HTR-8/SVneo (cell line): ENCODE data around the gene ZBED1.
"Not testable (repeated sequence)": the region's sequence is repeated elsewhere in the genome, so short reads cannot be mapped to it uniquely, and the experiment has no call there.

ENCODE experiments used
- DNase-seq: peaks from one replicate; pipeline ENCODE4 v3.0.0; 2011; ENCODE audit warnings: low spot score, mixed read lengths; ENCODE audit not compliant: insufficient read length
- FAIRE-seq: peaks from 2 replicates; lab custom pipeline; 2011; peaks lifted over from hg19 to GRCh38; lab: Jason Lieb, UNC

Gene ZBED1

DNA sequence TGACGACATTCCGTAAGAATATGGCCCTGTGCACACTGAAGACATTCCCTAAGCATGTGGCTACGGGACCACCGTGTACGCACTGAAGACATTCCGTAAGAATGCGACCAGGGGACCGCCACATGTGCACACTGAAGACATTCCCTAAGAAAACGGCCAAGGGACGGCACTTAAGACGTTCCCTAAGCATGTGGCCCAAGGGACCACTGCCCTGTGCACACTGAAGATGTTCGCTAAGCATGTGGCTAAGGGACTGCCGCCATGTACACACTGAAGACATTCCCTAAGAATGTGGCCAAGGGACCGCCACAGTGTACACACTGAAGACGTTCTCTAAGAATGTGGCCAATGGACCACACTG, 21.4 kb downstream of the ZBED1 start:
- no peak for DNase-seq
- no peak for FAIRE-seq

DNA sequence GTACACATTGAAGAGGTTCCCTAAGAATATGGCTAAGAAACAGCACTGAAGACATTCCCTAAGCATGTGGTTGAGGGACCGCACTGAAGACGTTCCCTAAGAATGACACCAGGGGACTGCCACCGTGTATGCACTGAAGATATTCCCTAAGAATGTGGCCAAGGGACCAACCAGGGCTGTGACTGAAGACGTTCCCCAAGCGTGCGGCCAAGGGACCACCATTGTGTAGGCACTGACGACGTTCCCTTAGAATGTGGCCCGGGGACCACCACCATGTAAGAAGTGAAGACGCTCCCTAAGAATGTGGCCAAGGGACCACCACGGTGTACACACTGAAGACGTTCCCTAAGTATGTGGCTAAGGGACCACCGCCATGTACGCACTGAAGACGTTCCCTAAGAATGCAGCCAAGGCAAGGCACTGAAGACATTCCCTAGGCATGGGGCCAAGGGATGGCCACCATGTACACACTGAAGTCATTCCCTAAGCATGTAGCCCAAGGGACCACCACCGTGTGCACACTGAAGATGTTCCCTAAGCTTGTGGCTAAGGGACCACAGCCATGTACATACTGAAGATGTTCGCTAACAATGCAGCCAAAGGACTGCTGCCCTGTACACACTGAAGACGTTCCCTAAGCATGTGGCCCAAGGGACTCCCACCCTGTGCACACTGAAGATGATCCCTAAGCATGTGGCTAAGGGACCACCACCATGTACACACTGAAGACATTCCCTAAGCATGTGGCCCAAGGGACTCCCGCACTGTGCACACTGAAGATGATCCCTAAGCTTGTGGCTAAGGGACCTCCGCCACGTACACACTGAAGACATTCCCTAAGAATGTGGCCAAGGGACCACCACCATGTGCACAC, 22.0 kb downstream of the ZBED1 start:
- no peak for DNase-seq
- FAIRE-seq: no peak

DNA sequence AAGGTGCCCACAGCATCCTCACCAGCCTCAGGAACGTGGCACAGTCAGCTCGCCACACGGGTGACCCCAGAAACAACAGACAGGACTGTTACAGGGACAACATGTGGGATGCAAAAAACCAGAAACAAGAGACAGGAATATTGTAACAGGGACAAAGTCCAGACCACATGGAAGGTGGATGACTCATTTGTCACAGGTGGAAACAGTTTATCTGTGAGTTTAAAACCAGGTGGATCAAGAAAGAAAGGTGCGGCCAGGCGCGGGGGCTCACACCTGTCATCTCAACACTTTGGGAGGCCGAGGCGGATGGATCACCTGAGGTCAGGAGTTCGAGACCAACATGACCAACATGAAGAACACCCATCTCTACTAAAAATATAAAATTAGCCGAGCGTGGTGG, 23.5 kb downstream of the ZBED1 start:
- not testable (repeated sequence) for DNase-seq
- FAIRE-seq: peak; percentile 31

DNA sequence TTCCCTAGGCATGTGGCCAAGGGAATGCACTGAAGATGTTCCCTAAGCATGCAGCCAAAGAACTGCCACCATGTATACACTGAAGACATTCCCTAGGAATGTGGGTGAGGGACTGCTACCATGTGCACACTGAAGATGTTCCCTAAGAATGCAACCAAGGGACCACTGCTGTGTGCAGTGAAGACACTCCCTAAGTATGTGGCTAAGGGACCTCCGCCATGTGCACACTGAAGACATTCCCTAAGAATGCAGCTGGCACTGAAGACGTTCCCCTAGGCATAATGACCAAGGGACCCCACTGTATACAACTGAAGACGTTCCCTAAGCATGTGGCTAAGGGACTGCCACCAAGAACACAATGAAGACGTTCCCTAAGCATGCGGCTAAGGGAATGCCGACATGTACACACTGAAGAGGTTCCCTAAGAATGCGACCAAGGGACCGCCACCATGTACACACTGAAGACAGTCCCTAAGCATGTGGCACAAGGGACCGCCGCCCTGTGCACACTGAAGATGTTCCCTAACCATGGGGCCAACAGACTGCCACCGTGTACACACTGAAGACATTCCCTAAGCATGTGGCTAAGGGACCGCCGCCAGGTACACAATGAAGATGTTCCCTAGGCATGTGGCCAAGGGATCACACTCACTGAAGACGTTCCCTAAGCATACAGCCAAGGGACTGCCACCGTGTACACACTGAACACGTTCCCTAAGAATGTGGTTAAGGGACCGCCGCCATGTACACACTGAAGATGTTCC, 25.6 kb downstream of the ZBED1 start:
- FAIRE-seq (no peak), DNase-seq (no peak)

DNA sequence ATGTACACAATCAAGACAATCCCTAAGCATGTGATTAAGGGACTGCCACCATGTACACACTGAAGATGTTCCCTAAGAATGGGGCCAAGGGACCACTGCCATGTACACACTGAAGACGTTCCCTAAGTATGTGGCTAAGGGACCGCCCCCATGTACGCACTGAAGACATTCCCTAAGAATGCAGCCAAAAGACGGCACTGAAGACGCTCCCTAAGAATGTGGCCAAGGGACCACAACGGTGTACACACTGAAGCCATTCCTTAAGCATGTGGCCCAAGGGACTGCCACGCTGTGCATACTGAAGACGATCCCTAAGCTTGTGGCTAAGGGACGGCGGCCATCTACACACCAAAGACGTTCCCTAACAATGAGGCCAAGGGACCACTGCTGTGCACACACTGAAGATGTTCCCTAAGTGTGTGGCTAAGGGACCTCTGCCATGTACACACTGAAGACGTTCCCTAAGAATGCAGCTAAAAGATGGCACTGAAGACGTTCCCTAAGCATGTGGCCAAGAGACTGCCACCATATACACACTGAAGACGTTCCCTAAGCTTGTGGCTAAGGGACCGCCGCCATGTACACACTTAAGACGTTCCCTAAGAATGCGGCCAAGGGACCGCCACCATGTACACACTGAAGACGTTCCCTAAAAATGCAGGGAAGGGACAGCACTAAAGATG, 26.4 kb downstream of the ZBED1 start:
- DNase-seq: no peak
- no peak for FAIRE-seq

DNA sequence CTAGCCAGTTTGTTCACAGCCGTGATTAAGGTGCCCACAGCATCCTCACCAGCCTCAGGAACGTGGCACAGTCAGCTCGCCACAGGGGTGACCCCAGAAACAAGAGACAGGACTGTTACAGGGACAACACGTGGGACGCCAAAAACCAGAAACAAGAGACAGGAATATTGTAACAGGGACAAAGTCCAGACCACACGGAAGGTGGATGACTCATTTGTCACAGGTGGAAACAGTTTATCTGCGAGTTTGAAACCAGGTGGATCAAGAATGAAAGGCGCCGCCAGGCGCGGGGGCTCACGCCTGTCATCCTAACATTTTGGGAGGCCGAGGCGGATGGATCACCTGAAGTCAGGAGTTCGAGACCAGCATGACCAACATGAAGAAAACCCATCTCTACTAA, 27.7 kb downstream of the ZBED1 start:
- DNase-seq, FAIRE-seq: not testable (repeated sequence)

DNA sequence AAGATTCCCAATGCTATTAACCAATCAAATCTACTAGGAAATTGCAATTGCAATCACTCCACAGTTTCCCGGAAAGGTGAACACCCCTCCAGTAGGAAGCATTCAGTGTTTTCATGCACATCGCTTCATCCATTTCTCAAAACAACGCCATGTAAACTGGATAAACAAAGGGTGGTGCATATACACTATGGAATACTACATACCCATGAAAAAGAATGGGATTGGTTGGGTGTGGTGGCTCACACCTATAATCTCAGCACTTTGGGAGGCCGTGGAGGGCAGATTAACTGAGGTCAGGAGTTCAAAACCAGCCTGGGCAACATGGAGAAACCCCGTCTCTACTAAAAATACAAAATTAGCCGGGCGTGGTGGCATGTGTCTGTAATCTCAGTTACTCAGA, 29.1 kb downstream of the ZBED1 start:
- DNase-seq (no peak), FAIRE-seq (no peak)

DNA sequence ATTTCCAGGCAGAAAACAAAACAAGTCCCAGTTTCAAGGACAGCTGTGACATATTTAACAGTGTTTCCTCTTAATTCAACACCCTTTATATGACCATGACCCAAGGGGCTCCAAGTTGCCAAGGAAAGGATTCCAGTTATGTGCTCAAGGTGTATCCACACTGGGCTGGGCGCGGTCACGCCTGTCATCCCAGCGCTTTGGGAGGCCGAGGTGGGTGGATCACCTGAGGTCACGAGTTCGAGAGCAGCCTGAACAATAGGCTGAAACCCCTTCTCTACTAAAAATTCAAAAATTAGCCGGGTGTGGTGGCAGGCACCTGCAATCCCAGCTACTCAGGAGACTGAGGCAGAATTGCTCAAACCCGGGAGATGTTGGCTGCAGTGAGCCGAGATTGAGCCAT, 29.6 kb downstream of the ZBED1 start:
- FAIRE-seq, DNase-seq: not testable (repeated sequence)

DNA sequence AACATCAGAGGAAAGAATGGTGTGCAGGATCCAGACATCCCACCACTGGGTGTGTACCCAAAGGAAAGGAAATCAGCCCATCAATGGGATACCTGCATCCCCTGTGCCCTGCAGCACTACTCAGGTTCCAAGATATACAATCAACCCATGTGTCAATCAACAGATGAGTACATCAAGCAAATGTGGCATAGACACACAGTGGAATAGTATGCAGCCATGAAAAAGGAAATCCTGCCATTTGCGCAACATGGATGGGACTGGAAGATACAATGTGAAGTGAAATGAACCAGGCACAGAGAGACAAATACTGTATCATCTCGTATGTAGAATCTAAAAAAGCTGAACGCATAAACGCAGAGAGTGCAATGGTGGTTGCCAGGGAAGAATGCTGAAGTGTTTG, 30.9 kb downstream of the ZBED1 start:
- not testable (repeated sequence) for DNase-seq, FAIRE-seq

DNA sequence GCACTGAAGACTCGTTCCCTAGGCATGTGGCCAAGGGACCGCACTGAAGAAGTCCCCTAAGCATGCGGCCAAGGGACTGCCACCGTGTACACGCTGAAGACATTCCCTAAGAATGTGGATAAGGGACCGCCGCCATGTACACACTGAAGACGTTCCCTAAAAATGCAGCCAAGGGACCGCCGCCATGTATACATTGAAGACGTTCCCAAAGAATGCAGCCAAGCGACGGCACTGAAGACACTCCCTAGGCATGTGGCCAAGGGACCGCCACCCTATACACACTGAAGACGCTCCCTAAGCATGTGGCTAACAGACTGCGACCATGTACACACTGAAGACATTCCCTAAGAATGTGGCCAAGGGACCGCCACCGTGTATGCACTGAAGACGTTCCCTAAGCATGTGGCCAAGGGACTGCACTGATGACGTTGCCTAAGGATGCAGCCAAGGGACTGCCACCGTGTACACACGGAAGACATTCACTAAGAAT, 31.5 kb downstream of the ZBED1 start:
- FAIRE-seq (no peak), DNase-seq (no peak)

DNA sequence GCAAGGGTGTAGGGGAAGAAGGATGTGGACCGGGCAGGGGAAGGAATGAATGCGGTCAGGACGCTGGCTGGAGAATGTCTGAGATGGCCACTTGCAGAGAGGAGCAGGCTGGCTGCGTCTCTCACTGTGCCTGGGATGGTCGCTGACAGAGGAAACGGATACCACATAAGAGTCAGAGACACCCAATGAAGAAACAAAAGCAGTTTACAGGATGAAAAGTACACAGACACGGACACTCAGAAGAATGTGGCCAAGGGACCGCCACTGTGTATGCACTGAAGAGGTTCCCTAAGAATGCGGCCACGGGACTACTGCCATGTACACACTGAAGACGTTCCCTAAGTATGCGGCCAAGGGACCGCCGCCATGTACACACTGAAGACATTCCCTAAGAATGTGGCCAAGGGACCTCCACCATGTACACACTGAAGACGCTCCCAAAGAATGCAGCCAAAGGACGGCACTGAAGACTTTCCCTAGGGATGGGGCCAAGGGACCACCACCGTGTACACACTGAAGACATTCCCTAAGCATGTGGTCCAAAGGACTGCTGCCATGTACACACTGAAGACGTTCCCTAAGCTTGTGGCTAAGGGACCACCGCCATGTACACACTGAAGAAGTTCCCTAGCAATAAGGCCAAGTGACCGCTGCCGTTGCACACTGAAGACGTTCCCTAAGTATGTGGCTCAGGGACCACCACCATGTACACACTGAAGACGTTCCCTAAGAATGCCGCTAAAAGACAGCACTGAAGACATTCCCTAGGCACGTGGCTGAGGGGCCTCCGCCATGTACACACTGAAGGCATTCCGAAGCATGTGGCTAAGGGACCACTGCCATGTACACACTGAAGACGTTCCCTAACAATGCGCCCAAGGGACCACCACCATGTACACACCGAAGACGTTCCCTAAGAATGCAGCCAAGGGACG, 32.2 kb downstream of the ZBED1 start:
- no peak for FAIRE-seq
- DNase-seq: no peak

DNA sequence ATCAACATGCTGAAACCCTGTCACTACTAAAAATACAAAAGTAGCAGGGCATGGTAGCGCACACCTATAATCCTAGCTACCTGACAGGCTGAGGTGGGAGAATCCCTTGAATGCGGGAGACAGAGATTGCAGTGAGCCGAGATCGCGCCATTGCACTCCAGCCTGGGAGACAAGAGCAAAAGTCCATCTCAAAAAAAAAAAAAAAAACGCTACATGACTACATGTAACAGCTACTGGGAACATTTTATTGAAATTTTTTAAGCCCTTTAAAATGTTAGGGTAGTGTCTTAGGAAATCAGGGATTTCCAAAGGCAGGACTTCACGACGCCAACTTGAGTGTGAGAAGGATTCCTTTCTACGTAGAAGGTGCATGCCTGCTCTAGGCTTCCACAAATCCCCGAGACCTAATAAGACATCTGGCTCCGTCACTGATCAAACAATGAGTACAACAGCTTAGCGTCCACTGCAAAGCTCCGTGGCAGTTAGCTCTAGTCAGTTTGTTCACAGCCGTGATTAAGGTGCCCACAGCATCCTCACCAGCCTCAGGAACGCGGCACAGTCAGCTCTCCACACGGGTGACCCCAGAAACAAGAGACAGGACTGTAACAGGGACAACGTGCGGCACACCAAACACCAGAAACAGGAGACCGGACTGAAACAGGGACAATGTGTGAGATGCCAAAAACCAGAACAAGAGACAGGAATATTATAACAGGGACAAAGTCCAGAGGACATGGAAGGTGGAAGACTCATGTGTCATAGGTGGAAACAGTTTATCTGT, 33.7 kb downstream of the ZBED1 start:
- FAIRE-seq: no peak
- DNase-seq: no peak

DNA sequence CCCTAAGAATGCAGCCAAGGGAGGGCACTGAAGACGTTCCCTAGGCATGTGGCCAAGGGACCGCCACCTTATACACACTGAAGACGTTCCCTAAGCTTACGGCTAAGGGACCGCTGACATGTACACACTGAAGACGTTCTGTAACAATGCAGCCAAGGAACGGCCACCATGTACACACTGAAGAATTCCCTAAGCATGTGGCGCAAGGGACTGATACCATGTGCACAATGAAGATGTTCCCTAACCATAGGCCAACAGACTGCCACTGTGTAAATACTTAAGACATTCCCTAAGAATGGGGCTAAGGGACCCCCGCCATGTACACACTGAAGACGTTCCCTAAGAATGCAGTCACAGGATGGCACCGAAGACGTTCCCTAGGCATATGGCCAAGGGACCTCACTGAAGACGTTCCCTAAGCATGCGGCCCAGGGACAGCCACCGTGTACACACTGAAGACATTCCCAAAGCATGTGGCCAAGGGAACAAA, 36.1 kb downstream of the ZBED1 start:
- DNase-seq (no peak), FAIRE-seq (no peak)

DNA sequence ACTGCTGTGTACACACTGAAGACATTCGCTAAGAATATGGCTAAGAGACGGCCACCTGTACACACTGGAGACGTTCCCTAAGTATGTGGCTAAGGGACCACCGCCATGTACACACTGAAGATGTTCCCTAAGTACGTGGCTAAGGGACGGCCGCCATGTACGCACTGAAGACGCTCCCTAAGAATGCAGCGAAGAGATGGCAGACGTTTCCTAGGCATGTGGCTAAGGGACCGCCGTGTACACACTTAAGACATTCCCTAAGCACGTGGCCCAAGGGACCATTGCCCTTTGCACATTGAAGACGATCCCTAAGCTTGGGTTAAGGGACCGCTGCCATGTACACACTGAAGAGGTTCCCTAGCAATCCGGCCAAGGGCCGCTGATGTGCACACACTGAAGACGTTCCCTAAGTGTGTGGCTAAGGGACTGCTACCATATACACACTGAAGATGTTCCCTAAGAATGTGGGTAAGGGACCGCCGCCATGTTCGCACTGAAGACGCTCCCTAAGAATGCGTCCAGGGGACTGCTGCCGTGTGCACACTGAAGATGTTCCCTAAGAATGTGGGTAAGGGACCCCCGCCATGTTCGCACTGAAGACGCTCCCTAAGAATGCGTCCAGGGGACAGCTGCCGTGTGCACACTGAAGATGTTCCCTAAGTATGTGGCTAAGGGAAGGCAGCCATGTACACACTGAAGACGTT, 36.7 kb downstream of the ZBED1 start:
- FAIRE-seq (no peak), DNase-seq (no peak)

DNA sequence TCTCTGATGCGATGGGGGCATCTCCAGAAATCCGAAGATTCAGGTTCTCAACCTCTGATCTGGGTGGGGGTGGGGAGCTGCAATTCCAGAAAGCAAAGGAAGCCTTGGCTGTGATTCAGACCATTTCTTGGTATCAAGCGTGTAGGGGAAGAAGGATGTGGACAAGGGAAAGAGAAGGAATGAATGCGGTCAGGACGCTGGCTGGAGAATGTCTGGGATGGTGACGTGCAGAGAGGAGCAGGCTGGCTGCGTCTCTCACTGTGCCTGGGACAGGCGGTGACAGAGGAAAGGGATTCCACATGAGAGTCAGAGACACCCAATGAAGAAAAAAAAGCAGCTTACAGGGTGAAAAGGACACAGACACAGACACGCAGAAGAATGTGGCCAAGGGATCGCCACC, 37.3 kb downstream of the ZBED1 start:
- not testable (repeated sequence) for DNase-seq, FAIRE-seq

DNA sequence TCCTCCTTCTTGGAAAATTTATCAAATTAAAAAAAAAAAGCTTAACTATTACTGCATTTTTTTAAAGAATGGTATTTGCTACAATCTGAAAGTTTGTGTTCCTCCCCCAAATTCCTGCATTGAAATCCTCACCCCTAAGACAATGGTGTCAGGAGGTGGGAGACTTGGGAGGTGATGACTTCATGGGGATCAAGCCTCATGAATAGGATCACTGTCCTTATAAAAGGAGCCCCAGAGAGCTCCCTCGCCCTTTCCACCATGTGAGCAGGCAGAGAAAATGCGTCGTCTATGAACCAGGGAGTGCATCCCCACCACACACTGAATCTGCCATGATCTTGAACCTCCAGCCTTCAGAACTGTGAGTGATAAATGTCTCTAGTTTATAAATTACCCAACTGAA, 38.0 kb downstream of the ZBED1 start:
- DNase-seq (no peak), FAIRE-seq (no peak)

DNA sequence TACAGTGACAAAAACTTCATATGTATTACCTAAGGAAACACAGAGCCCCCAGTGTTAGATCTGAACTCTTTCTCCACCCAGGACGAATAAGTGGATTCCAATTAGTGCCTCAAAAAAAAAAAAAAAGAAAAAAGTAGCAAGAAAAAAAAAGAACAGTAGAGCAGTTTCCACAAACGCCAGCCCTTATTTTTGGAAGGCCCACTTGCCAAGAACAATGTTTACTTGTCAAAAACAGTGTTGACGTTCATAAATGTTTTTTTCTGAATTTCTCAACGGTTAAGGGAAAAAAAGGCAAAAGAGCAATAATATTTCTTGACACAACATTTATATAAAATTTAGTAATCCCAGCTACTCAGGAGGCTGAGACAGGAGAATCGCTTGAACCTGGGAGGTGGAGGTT, 38.7 kb downstream of the ZBED1 start:
- FAIRE-seq: no peak
- DNase-seq: no peak

DNA sequence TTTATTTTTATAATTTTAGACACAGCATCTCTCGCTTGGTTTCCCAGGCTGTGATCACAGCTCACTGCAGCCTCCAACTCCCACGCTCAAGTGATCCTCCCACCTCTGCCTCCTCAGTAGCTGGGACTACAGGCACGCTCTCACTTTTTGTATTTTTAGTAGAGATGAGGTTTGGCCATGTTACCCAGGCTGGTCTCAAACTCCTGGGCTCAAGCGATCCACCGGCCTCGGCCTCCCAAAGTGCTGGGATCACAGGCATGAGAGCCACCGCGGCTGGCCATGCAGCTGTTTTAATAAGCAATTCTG, 39.1 kb downstream of the ZBED1 start:
- no peak for DNase-seq
- FAIRE-seq: no peak
